Body of pancreas (tissue), 4 donors: ENCODE measurements around the gene SOX6. TPM values are rescaled to one million over a fixed set of nuclear protein-coding genes. Genes with fewer than 3 reads are reported as not detected.

Experiments used
- ATAC-seq: fragments of 150-250 bp; one replicate; pipeline ENCODE4 v1.9.1; 2016
- DNase-seq, 4 donors: peaks; one replicate each; pipeline ENCODE4 v3.0.0-alpha.2; 2019
- H3K27ac ChIP-seq, 4 donors: fragments of 200-600 bp; sonication (generic); 1 replicate in 3 of 4; 2 replicates in 1 of 4; pipeline versions ENCODE4 v1.5.1 to v1.6.1; 2016 to 2019; ENCODE audit warnings: mild to moderate bottlenecking in 1 of 4, mixed read lengths in 1 of 4, moderate library complexity in 1 of 4
- H3K27me3 ChIP-seq, 2 donors: fragments of 200-600 bp; sonication (generic); one replicate each; pipeline ENCODE4 v1.6.0; 2016; ENCODE audit warnings: mild to moderate bottlenecking in 1 of 2
- H3K36me3 ChIP-seq, 2 donors: fragments of 200-600 bp; sonication (generic); replicated peaks in 1 of 2; 2 replicates each; pipeline ENCODE4 v1.5.1; 2016; ENCODE audit warnings: low read depth in 2 of 2; ENCODE audit not compliant: insufficient read depth in 1 of 2
- H3K4me1 ChIP-seq: fragments of 200-600 bp; sonication (generic); one replicate; pipeline ENCODE4 v1.6.0; 2016
- H3K4me3 ChIP-seq, 2 donors: fragments of 200-600 bp; sonication (generic); 1 replicate in 1 of 2; 2 replicates in 1 of 2; pipeline ENCODE4 v1.5.1; 2016 to 2019
- H3K9me3 ChIP-seq, 3 donors: fragments of 200-600 bp; sonication (generic); 1 replicate in 2 of 3; 2 replicates in 1 of 3; pipeline ENCODE4 v1.5.1; 2016
- POLR2A ChIP-seq, 3 donors: fragments of 450-650 bp; IDR thresholded peaks; one replicate each; pipeline ENCODE4 v1.6.1; 2016; ENCODE audit warnings: antibody characterized with exemption in 3 of 3, mild to moderate bottlenecking in 2 of 3
- WGBS, 2 donors: methylation state at CpG; one replicate each; pipeline ENCODE4 v1.1.5; 2017; 5-methylcytosine and 5-hydroxymethylcytosine counted together
- intact Hi-C: fragments of 100-400 bp; cut with DNase I; formaldehyde crosslinking; loops from one replicate; pipeline ENCODE4 v1.15.1; 2023
- total RNA-seq, 2 donors: library from RNA; depleted of rRNA; stranded (reverse); fragments of >200 nt; gene quantifications; one replicate each; pipeline ENCODE4 v1.1.0, GENCODE V29; 2016
- TF ChIP-seq, protein P1 (sequence below), 7 experiments: fragments of 450-650 bp in 4 of 7; fragments of 200-600 bp in 3 of 7; sonication (generic) in 3 of 7; IDR thresholded peaks; one replicate each; pipeline ENCODE4 v1.5.1; 2016 to 2019; ENCODE audit warnings: antibody characterized with exemption in 7 of 7

Gene SOX6
- total RNA-seq, 2 donors from 2014 or later, result 21.4 to 23.6 TPM

DNA sequence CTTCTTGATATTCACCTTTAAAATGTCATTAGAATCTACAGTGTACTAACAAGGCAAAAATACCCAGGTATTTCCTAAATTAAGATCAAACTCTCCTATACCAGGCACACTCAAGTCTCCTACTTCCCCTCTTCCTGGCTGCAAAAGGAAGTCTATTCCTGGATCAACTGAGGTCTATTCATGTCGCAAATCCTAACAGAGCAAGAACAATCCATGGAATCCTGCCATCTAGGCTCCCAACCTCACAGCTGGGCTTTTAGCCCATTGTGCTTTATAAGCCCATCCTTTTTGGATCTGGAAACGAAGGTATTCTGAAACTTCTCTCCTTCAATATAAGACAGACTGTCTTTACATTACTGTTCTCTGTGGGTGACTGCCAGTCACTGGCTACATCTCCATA is 161.8 kb downstream of the SOX6 start:
- no peak for TF ChIP-seq POLR2A (IDR thresholded peaks at IDR 0.05)
- TF ChIP-seq, protein P1, sequence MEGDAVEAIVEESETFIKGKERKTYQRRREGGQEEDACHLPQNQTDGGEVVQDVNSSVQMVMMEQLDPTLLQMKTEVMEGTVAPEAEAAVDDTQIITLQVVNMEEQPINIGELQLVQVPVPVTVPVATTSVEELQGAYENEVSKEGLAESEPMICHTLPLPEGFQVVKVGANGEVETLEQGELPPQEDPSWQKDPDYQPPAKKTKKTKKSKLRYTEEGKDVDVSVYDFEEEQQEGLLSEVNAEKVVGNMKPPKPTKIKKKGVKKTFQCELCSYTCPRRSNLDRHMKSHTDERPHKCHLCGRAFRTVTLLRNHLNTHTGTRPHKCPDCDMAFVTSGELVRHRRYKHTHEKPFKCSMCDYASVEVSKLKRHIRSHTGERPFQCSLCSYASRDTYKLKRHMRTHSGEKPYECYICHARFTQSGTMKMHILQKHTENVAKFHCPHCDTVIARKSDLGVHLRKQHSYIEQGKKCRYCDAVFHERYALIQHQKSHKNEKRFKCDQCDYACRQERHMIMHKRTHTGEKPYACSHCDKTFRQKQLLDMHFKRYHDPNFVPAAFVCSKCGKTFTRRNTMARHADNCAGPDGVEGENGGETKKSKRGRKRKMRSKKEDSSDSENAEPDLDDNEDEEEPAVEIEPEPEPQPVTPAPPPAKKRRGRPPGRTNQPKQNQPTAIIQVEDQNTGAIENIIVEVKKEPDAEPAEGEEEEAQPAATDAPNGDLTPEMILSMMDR (IDR thresholded peaks at IDR 0.05), result no peak
- Histone ChIP-seq H3K4me1 (peaks cover 15% of the 10 kb centered on the region), H3K36me3 (no peaks in the 10 kb centered on the region), H3K27ac (peak overlapping the region in 1 of 4 donors; percentile 7), H3K27me3 (no peaks in the 10 kb centered on the region), H3K9me3 (no peaks in the 10 kb centered on the region), H3K4me3 (no peak overlapping the region)
- 29 to 37% methylated on average over 2 of the region's 2 CpGs for WGBS, 2 donors
- ATAC-seq, result peak; percentile 42
- intact Hi-C loops, result no loop called here
- DNase-seq, result peak in 2 of 4 donors; percentile 6 to 10

GRCh38 chr11:16193897-16194381 is 162.4 kb downstream of the SOX6 start:
- no peak for ATAC-seq
- peaks cover 15% of the 10 kb centered on the region for H3K4me1 ChIP-seq
- TF ChIP-seq, protein P1 (IDR thresholded peaks at IDR 0.05), result no peak
- no peak for TF ChIP-seq POLR2A (IDR thresholded peaks at IDR 0.05)
- H3K4me3 ChIP-seq, result no peak overlapping the region
- no peaks in the 10 kb centered on the region for H3K9me3 ChIP-seq
- DNase-seq, result no peak
- no peaks in the 10 kb centered on the region for H3K36me3 ChIP-seq
- WGBS, 2 donors, result 13 to 14% methylated on average over 1 of the region's 1 CpG
- H3K27ac ChIP-seq, result peak overlapping the region in 1 of 4 donors; percentile 7
- no peaks in the 10 kb centered on the region for H3K27me3 ChIP-seq
- intact Hi-C loops, result no loop called here

DNA sequence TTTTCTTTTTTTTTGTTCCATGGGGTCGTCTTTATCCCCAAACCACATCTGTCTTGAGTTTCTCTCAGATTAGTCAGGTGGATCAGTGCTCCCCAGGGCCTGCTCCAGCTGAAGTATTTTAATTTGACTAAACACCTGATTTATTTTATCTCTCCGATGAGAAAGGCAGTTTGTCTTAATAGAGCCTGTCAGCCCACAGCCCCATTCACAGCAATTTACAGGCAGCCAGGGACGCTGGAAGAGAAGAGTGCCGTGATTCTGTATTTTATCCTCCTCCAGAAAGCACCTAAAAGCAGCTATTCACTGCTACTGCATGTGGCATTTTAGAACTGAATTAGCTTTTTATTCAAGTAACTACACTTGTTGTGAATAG is 164.5 kb downstream of the SOX6 start:
- WGBS, 2 donors, result 62% methylated on average over 4 of the region's 4 CpGs
- Histone ChIP-seq H3K4me1 (peaks cover 15% of the 10 kb centered on the region), H3K4me3 (no peak overlapping the region), H3K27me3 (no peaks in the 10 kb centered on the region), H3K27ac (no peak overlapping the region), H3K9me3 (no peaks in the 10 kb centered on the region), H3K36me3 (no peaks in the 10 kb centered on the region)
- DNase-seq, result no peak
- intact Hi-C loops, result no loop called here
- TF ChIP-seq, protein P1 (IDR thresholded peaks at IDR 0.05), result no peak
- TF ChIP-seq POLR2A (IDR thresholded peaks at IDR 0.05), result no peak
- ATAC-seq, result no peak

GRCh38 chr11:16191212-16191867 is 165.0 kb downstream of the SOX6 start:
- Histone ChIP-seq H3K4me3 (no peak overlapping the region), H3K27ac (no peak overlapping the region), H3K4me1 (peaks cover 15% of the 10 kb centered on the region), H3K27me3 (no peaks in the 10 kb centered on the region), H3K9me3 (no peaks in the 10 kb centered on the region), H3K36me3 (no peaks in the 10 kb centered on the region)
- WGBS, 2 donors, result 88 to 92% methylated on average over 5 of the region's 5 CpGs
- intact Hi-C loops, result no loop called here
- ATAC-seq, result no peak
- DNase-seq, result no peak
- TF ChIP-seq, protein P1 (IDR thresholded peaks at IDR 0.05), result peak in 2 of 7 experiments; percentile 11 to 18
- TF ChIP-seq POLR2A (IDR thresholded peaks at IDR 0.05), result no peak

GRCh38 chr11:16186680-16187079 is 169.7 kb downstream of the SOX6 start:
- H3K4me1 ChIP-seq, result peaks cover 5% of the 10 kb centered on the region
- ATAC-seq (no peak), DNase-seq (peak in 2 of 4 donors; percentile 19 to 31)
- no peaks in the 10 kb centered on the region for H3K36me3 ChIP-seq
- TF ChIP-seq, protein P1 (IDR thresholded peaks at IDR 0.05), result no peak
- no peak for TF ChIP-seq POLR2A (IDR thresholded peaks at IDR 0.05)
- intact Hi-C loops, result no loop called here
- no peak overlapping the region for H3K27ac ChIP-seq
- no peaks in the 10 kb centered on the region for H3K9me3 ChIP-seq
- no peak overlapping the region for H3K4me3 ChIP-seq
- 81 to 86% methylated on average over 8 of the region's 8 CpGs for WGBS, 2 donors
- H3K27me3 ChIP-seq, result no peaks in the 10 kb centered on the region
